ENCODE data around the gene PNMA6E. TPM values are rescaled to one million over a fixed set of nuclear protein-coding genes. Genes with fewer than 3 reads are reported as not detected.

Gene PNMA6E
- total and polyA plus RNA-seq, 9 of the 15 experiments (the other 6 are each of a cell fraction or from before 2014, with no cell fraction given) = 0.03 TPM; not detected in 8

DNA sequence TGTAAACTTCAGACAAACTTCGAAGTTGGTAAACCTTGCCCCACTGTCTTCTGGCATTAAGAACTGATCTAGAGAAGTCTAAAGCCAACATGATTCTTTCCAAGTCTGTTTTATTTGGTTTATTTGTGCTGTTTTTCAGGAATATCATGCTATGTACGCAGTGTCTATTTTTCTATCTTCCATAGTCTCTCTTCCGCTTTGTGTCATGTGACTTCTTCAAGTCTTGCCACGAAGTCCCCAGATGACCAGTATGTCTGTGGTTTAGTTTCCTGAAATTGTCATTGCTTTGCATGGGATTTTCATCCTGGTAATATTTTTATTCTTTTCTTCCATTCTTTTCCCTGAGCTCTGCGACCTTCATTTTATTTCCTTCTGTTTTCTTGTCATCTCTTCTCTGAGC, 15.1 kb downstream of the PNMA6E start:
- no peak for TF ChIP-seq IFI16 (CRISPR knock-in tag; IDR thresholded peaks at IDR 0.05)
- peak; percentile 55; the same call in 1 of the 2 replicates for TF ChIP-seq TOE1 (IDR thresholded peaks at IDR 0.05; ENCODE audit: borderline replicate concordance)
- no peak for TF ChIP-seq TOE1 (CRISPR knock-in tag; IDR thresholded peaks at IDR 0.05; ENCODE audit: borderline replicate concordance, low read depth)
- TF ChIP-seq L3MBTL2 (IDR thresholded peaks at IDR 0.05) = peak; percentile 33; the same call in 1 of the 2 replicates
- TF ChIP-seq ZKSCAN3 (CRISPR knock-in tag; IDR thresholded peaks at IDR 0.05) = no peak
- TF ChIP-seq RAD51 (IDR thresholded peaks at IDR 0.05; ENCODE audit: borderline replicate concordance, low read depth) = peak; percentile 66
- TF ChIP-seq, protein P1, sequence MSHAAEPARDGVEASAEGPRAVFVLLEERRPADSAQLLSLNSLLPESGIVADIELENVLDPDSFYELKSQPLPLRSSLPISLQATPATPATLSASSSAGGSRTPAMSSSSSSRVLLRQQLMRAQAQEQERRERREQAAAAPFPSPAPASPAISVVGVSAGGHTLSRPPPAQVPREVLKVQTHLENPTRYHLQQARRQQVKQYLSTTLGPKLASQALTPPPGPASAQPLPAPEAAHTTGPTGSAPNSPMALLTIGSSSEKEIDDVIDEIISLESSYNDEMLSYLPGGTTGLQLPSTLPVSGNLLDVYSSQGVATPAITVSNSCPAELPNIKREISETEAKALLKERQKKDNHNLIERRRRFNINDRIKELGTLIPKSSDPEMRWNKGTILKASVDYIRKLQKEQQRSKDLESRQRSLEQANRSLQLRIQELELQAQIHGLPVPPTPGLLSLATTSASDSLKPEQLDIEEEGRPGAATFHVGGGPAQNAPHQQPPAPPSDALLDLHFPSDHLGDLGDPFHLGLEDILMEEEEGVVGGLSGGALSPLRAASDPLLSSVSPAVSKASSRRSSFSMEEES (CRISPR knock-in tag; IDR thresholded peaks at IDR 0.05) = peak; percentile 88
- TF ChIP-seq, protein P2, sequence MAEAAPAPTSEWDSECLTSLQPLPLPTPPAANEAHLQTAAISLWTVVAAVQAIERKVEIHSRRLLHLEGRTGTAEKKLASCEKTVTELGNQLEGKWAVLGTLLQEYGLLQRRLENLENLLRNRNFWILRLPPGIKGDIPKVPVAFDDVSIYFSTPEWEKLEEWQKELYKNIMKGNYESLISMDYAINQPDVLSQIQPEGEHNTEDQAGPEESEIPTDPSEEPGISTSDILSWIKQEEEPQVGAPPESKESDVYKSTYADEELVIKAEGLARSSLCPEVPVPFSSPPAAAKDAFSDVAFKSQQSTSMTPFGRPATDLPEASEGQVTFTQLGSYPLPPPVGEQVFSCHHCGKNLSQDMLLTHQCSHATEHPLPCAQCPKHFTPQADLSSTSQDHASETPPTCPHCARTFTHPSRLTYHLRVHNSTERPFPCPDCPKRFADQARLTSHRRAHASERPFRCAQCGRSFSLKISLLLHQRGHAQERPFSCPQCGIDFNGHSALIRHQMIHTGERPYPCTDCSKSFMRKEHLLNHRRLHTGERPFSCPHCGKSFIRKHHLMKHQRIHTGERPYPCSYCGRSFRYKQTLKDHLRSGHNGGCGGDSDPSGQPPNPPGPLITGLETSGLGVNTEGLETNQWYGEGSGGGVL (CRISPR knock-in tag; IDR thresholded peaks at IDR 0.05) = no peak
- no peak for TF ChIP-seq ZNF263 (CRISPR knock-in tag; IDR thresholded peaks at IDR 0.05; ENCODE audit: borderline replicate concordance)
- H3K79me2 ChIP-seq (ENCODE audit: control insufficient read depth, insufficient read depth, low read length) = no peaks in the 10 kb centered on the region
- DNase-seq (ENCODE audit: extremely low read depth in 1 of 4, low spot score in 3 of 4) (no peak), FAIRE-seq (no peak), ATAC-seq (no peak)
- in situ Hi-C loops (cut with MboI) = no loop called here
- H3K9me3 ChIP-seq (replicated peaks; ENCODE audit: control insufficient read depth, insufficient read depth, low read depth, low read length) = peaks cover 6% of the 10 kb centered on the region; the same call in 1 of the 2 replicates
- H3K36me3 ChIP-seq (ENCODE audit: control insufficient read depth, insufficient read depth, low read length) = no peaks in the 10 kb centered on the region
- H3K4me2 ChIP-seq (ENCODE audit: insufficient read depth, low read length) = no peak overlapping the region
- no peak overlapping the region for H3K9ac ChIP-seq (ENCODE audit: insufficient read depth in 1 of 2, low read depth in 2 of 2, low read length in 2 of 2)
- H3K9me1 ChIP-seq (ENCODE audit: control insufficient read depth, insufficient read depth, low read length) = no peaks in the 10 kb centered on the region
- H3K27ac ChIP-seq (ENCODE audit: extremely low read depth, low read depth, low read length) = no peak overlapping the region
- intact Hi-C loops (cut with micrococcal nuclease) = no loop called here
- H3K27me3 ChIP-seq (ENCODE audit: control insufficient read depth in 2 of 2, insufficient read depth in 2 of 2, low read length in 2 of 2) = no peaks in the 10 kb centered on the region; a peak in 1 of 5 replicates
- no TSS peak for BruUV-seq (replicated peaks)
- peaks cover 8 to 14% of the 10 kb centered on the region in 2 experiments; a peak in 4 of 5 replicates for H3K4me1 ChIP-seq (replicated peaks in 1 of 2; ENCODE audit: control insufficient read depth in 2 of 2, insufficient read depth in 2 of 2, low read length in 2 of 2)
- CTCF ChIA-PET (ENCODE audit: low intra/inter-chr PET ratio) = no interaction called here
- POLR2A ChIA-PET = interaction anchor here (1.4 kb wide), 1 partner anchor 21 kb away, joined by 4 read pairs; no protein-coding TSS in a partner anchor
- H2AFZ ChIP-seq (ENCODE audit: low read depth, low read length) = 0 out of 2 replicates have a peak overlapping the region, but pooled peaks have one; percentile 32
- WGBS (ENCODE audit: insufficient coverage, low coverage, missing lambda C conversion rate) = 30% methylated on average over 5 of the region's 5 CpGs
- no peaks in the 10 kb centered on the region for H4K20me1 ChIP-seq (replicated peaks; ENCODE audit: control insufficient read depth, insufficient read depth, low read length)
- H3K4me3 ChIP-seq = no peak overlapping the region

Data from K562 (cell line).